Astrocyte (in vitro differentiated cells and primary cell): Measurements from ENCODE around the gene EHD1.

Source experiments
- CTCF ChIP-seq: IDR thresholded peaks from 2 replicates; pipeline ENCODE4 v1.5.1; 2011; ENCODE audit warnings: low read depth, mild to moderate bottlenecking, inconsistent platforms, low read length, moderate library complexity; ENCODE audit not compliant: insufficient read depth
- EZH2 ChIP-seq: IDR thresholded peaks from 2 replicates; pipeline ENCODE4 v1.6.1; 2012; ENCODE audit warnings: mild to moderate bottlenecking, low read length, inconsistent platforms; ENCODE audit not compliant: insufficient read depth

- TF ChIP-seq EZH2 (no peak), CTCF (no peak)
These were observed 27.3 kb downstream of the EHD1 start for GRCh38 chr11:64850979-64851567.
